Fibroblast of skin of left quadriceps (primary cell): ENCODE measurements around the gene CIAO2B.

Experiments used
- DNase-seq, 2 experiments: peaks; one replicate each; pipeline ENCODE4 v3.0.0-alpha.2; 2013; ENCODE audit warnings: low read depth in 2 of 2

Gene CIAO2B

GRCh38 chr16:66919569-66920298, 14.5 kb downstream of the CIAO2B start:
- no peak for DNase-seq

GRCh38 chr16:66918803-66919568, 15.2 kb downstream of the CIAO2B start, which contains the start of gene CDH16:
TSS of gene CDH16 (minus strand) at chr16:66918885. CDS start at chr16:66918065, 820 bp downstream.
- DNase-seq: no peak

- no peak for DNase-seq
Observed at GRCh38 chr16:66918355-66918754, 15.8 kb downstream of the CIAO2B start.

GRCh38 chr16:66917741-66918140, 16.5 kb downstream of the CIAO2B start:
- DNase-seq: no peak

GRCh38 chr16:66916518-66916917, 17.7 kb downstream of the CIAO2B start:
- DNase-seq: no peak

GRCh38 chr16:66915041-66915440, 19.2 kb downstream of the CIAO2B start:
- DNase-seq: no peak

- DNase-seq: no peak
Observed at GRCh38 chr16:66914541-66914940, 19.7 kb downstream of the CIAO2B start.

- no peak for DNase-seq
Observed at GRCh38 chr16:66913711-66914110, 20.5 kb downstream of the CIAO2B start.

- no peak for DNase-seq
Observed at GRCh38 chr16:66913081-66913480, 21.1 kb downstream of the CIAO2B start.

- no peak for DNase-seq
Observed at GRCh38 chr16:66911801-66912200, 22.4 kb downstream of the CIAO2B start.

GRCh38 chr16:66911112-66911511, 23.1 kb downstream of the CIAO2B start:
- no peak for DNase-seq

- no peak for DNase-seq
Observed at GRCh38 chr16:66910175-66910940, 23.8 kb downstream of the CIAO2B start.

GRCh38 chr16:66908762-66909559, 25.2 kb downstream of the CIAO2B start:
- DNase-seq: no peak

GRCh38 chr16:66908116-66908515, 26.1 kb downstream of the CIAO2B start:
- no peak for DNase-seq

GRCh38 chr16:66906916-66907836, 27.0 kb downstream of the CIAO2B start:
- DNase-seq: no peak

- DNase-seq: no peak
Observed at GRCh38 chr16:66905633-66906539, 28.3 kb downstream of the CIAO2B start.

- no peak for DNase-seq
Observed at GRCh38 chr16:66904846-66905632, 29.2 kb downstream of the CIAO2B start.

- no peak for DNase-seq
Observed at GRCh38 chr16:66904428-66904845, 29.8 kb downstream of the CIAO2B start.
